ENCODE data around the gene RNF223.

DNA sequence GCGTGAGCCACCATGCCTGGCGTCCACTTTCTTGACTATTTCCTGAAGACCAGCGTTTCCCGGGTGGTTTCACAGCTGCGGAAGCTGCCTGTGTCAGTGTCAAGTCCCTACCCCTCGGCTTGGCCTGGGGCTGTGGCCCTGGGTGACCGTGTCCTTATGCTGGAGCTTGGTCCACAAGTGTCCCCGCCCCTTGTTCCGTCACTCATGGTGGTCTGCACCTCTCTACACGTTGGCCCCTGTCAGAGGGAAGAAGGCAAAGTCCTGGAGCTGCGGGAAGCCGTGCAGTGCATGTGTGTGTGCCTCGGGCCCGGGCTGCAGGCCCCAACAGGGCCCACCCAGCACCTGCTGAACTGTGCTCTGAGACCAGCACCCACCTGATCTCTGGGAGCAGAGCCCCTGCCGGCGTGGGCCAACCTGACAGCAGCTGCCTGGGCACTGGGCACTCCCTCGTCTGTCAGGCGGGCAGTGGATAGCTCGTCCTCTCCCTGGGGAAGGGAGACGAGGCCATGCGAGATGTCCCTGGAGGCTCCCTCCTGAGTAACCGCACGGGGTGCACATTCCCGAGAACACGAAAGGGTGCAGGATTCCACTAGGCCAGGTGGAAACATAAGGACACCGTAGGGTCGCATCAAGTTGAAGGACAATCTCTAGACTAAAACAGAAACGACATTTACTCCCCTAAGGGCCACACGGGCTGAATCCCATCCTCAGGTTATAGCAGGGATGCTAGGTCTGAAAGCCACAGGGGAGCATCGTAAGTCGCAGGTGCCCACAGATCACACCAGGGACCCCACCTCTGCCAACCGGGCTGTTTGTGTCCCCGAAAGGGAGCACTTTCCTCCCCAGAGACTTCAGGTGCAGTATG, 44.1 kb upstream of the RNF223 start:
- TF ChIP-seq TAF1 (IDR thresholded peaks at IDR 0.05; ENCODE audit: low read depth, low read length): no peak
- TF ChIP-seq EP300 (IDR thresholded peaks at IDR 0.05; ENCODE audit: borderline replicate concordance in 1 of 2, low read depth in 2 of 2, low read length in 2 of 2): no peak
- no peak for TF ChIP-seq ASH2L (IDR thresholded peaks at IDR 0.05; ENCODE audit: low read length)
- TF ChIP-seq, protein P1, sequence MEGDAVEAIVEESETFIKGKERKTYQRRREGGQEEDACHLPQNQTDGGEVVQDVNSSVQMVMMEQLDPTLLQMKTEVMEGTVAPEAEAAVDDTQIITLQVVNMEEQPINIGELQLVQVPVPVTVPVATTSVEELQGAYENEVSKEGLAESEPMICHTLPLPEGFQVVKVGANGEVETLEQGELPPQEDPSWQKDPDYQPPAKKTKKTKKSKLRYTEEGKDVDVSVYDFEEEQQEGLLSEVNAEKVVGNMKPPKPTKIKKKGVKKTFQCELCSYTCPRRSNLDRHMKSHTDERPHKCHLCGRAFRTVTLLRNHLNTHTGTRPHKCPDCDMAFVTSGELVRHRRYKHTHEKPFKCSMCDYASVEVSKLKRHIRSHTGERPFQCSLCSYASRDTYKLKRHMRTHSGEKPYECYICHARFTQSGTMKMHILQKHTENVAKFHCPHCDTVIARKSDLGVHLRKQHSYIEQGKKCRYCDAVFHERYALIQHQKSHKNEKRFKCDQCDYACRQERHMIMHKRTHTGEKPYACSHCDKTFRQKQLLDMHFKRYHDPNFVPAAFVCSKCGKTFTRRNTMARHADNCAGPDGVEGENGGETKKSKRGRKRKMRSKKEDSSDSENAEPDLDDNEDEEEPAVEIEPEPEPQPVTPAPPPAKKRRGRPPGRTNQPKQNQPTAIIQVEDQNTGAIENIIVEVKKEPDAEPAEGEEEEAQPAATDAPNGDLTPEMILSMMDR (IDR thresholded peaks at IDR 0.05; ENCODE audit: control extremely low read depth in 1 of 3, insufficient read depth in 1 of 3, low read depth in 1 of 3, low read length in 3 of 3): no peak
- no peak for TF ChIP-seq SIN3A (conservative IDR thresholded peaks at IDR 0.05 in 1 of 2, IDR thresholded peaks at IDR 0.05 in 1 of 2; ENCODE audit: low read depth in 1 of 2, low read length in 2 of 2)
- TF ChIP-seq SP2 (IDR thresholded peaks at IDR 0.05; ENCODE audit: low read length): no peak
- TF ChIP-seq EZH2 (IDR thresholded peaks at IDR 0.05; ENCODE audit: low read depth, low read length, severe bottlenecking): no peak
- no peak for TF ChIP-seq POU5F1 (IDR thresholded peaks at IDR 0.05; ENCODE audit: low read depth, low read length)

Data from H1 (cell line).